Measurements from ENCODE around the gene FBLL1. TPM values are rescaled to one million over a fixed set of nuclear protein-coding genes. Genes with fewer than 3 reads are reported as not detected.

Gene FBLL1
- total and polyA plus RNA-seq, 9 of the 15 experiments (the other 6 are each of a cell fraction or from before 2014, with no cell fraction given) = not detected

- H3K4me1 ChIP-seq (replicated peaks in 1 of 2; ENCODE audit: control insufficient read depth in 2 of 2, insufficient read depth in 2 of 2, low read length in 2 of 2) = no peaks in the 10 kb centered on the region
- 70% methylated on average over 38 of the region's 125 CpGs for WGBS (ENCODE audit: insufficient coverage, low coverage, missing lambda C conversion rate)
- H3K79me2 ChIP-seq (ENCODE audit: control insufficient read depth, insufficient read depth, low read length) = no peaks in the 10 kb centered on the region
- DNase-seq (ENCODE audit: extremely low read depth in 1 of 4, low spot score in 3 of 4) (no peak), FAIRE-seq (no peak), ATAC-seq (no peak)
- H3K27ac ChIP-seq (ENCODE audit: extremely low read depth, low read depth, low read length) = no peak overlapping the region
- H3K9ac ChIP-seq (ENCODE audit: insufficient read depth in 1 of 2, low read depth in 2 of 2, low read length in 2 of 2) = no peak overlapping the region
- ChIA-PET CTCF (ENCODE audit: low intra/inter-chr PET ratio) (no interaction called here), POLR2A (no interaction called here)
- no peaks in the 10 kb centered on the region for H3K9me1 ChIP-seq (ENCODE audit: control insufficient read depth, insufficient read depth, low read length)
- intact Hi-C loops (cut with micrococcal nuclease) = no loop called here
- no peak overlapping the region for H3K4me2 ChIP-seq (ENCODE audit: insufficient read depth, low read length)
- H3K4me3 ChIP-seq = no peak overlapping the region
- no peaks in the 10 kb centered on the region for H3K36me3 ChIP-seq (ENCODE audit: control insufficient read depth, insufficient read depth, low read length)
- H3K27me3 ChIP-seq (ENCODE audit: control insufficient read depth in 2 of 2, insufficient read depth in 2 of 2, low read length in 2 of 2) = peaks cover 4 to 28% of the 10 kb centered on the region in 2 experiments; a peak in 4 of 5 replicates
- TF ChIP-seq NELFE (IDR thresholded peaks at IDR 0.05; ENCODE audit: insufficient read depth, insufficient read length) (no peak), ZNF584 (CRISPR knock-in tag; IDR thresholded peaks at IDR 0.05; ENCODE audit: low read depth) (no peak), SMAD2 (IDR thresholded peaks at IDR 0.05; ENCODE audit: low read depth, low read length) (no peak)
- in situ Hi-C loops (cut with MboI) = no loop called here
- H4K20me1 ChIP-seq (replicated peaks; ENCODE audit: control insufficient read depth, insufficient read depth, low read length) = no peaks in the 10 kb centered on the region
- H3K9me3 ChIP-seq (replicated peaks; ENCODE audit: control insufficient read depth, insufficient read depth, low read depth, low read length) = no peaks in the 10 kb centered on the region
- no TSS peak for BruUV-seq (replicated peaks)
- H2AFZ ChIP-seq (ENCODE audit: low read depth, low read length) = no peak overlapping the region
Measured at GRCh38 chr5:168529374-168530234, 499 bp downstream of the FBLL1 start.

GRCh38 chr5:168530621-168531150 lies 1.6 kb downstream of the FBLL1 start:
- no TSS peak for BruUV-seq (replicated peaks)
- H2AFZ ChIP-seq (ENCODE audit: low read depth, low read length) = no peak overlapping the region

More at GRCh38 chr5:168530621-168531150, 1.6 kb downstream of the FBLL1 start:
- Histone ChIP-seq H3K9me1 (ENCODE audit: control insufficient read depth, insufficient read depth, low read length) (no peaks in the 10 kb centered on the region), H3K4me2 (ENCODE audit: insufficient read depth, low read length) (no peak overlapping the region), H3K27ac (ENCODE audit: extremely low read depth, low read depth, low read length) (no peak overlapping the region), H3K4me3 (no peak overlapping the region), H3K27me3 (ENCODE audit: control insufficient read depth in 2 of 2, insufficient read depth in 2 of 2, low read length in 2 of 2) (peaks cover 4 to 34% of the 10 kb centered on the region in 2 experiments; a peak in 4 of 5 replicates), H3K9me3 (replicated peaks; ENCODE audit: control insufficient read depth, insufficient read depth, low read depth, low read length) (no peaks in the 10 kb centered on the region), H3K36me3 (ENCODE audit: control insufficient read depth, insufficient read depth, low read length) (no peaks in the 10 kb centered on the region), H4K20me1 (replicated peaks; ENCODE audit: control insufficient read depth, insufficient read depth, low read length) (no peaks in the 10 kb centered on the region), H3K79me2 (ENCODE audit: control insufficient read depth, insufficient read depth, low read length) (no peaks in the 10 kb centered on the region), H3K9ac (ENCODE audit: insufficient read depth in 1 of 2, low read depth in 2 of 2, low read length in 2 of 2) (no peak overlapping the region), H3K4me1 (replicated peaks in 1 of 2; ENCODE audit: control insufficient read depth in 2 of 2, insufficient read depth in 2 of 2, low read length in 2 of 2) (no peaks in the 10 kb centered on the region)
- intact Hi-C loops (cut with micrococcal nuclease) (no loop called here), in situ Hi-C loops (cut with MboI) (no loop called here)
- DNase-seq (ENCODE audit: extremely low read depth in 1 of 4, low spot score in 3 of 4) (no peak), ATAC-seq (no peak), FAIRE-seq (no peak)
- WGBS (ENCODE audit: insufficient coverage, low coverage, missing lambda C conversion rate) = 0% methylated on average over 4 of the region's 4 CpGs
- TF ChIP-seq TFE3 (CRISPR knock-in tag; IDR thresholded peaks at IDR 0.05) (peak; percentile 53), ZNF324 (CRISPR knock-in tag; IDR thresholded peaks at IDR 0.05) (no peak), MCM7 (IDR thresholded peaks at IDR 0.05) (no peak)
- CTCF ChIA-PET (ENCODE audit: low intra/inter-chr PET ratio) = no interaction called here
- POLR2A ChIA-PET = no interaction called here

Measured in K562 (cell line).